Stimulated activated CD8-positive, alpha-beta memory T cell treated with anti-CD3 and anti-CD28 coated beads, Interleukin-12 subunit alpha, Interleukin-12 subunit beta, amount 100 ng/mL, for 24 hours (primary cell): Measurements from ENCODE around the gene MLC1.

Experiments used
- DNase-seq: peaks from one replicate; pipeline ENCODE4 v3.0.0-alpha.2; 2020; ENCODE audit errors: extremely low read depth

The MLC1 gene

GRCh38 chr22:50058061-50058905 lies 26.9 kb downstream of the MLC1 start, which contains the start of gene TTLL8:
Gene TTLL8 (minus strand): TSS chr22:50058298.
- DNase-seq: no peak

GRCh38 chr22:50057278-50058060 lies 27.8 kb downstream of the MLC1 start:
- no peak for DNase-seq

- no peak for DNase-seq
Measured at GRCh38 chr22:50056214-50056972, 28.8 kb downstream of the MLC1 start.

- no peak for DNase-seq
Measured at GRCh38 chr22:50053861-50054260, 31.4 kb downstream of the MLC1 start.

GRCh38 chr22:50051930-50052329 lies 33.3 kb downstream of the MLC1 start:
- DNase-seq: no peak

- no peak for DNase-seq
Measured at GRCh38 chr22:50049299-50050195, 35.7 kb downstream of the MLC1 start.

- no peak for DNase-seq
Measured at GRCh38 chr22:50048836-50049235, 36.4 kb downstream of the MLC1 start.

- no peak for DNase-seq
Measured at GRCh38 chr22:50048061-50048765, 37.0 kb downstream of the MLC1 start.

GRCh38 chr22:50047346-50047745 lies 37.9 kb downstream of the MLC1 start:
- no peak for DNase-seq

GRCh38 chr22:50046481-50047245 lies 38.6 kb downstream of the MLC1 start:
- no peak for DNase-seq

- no peak for DNase-seq
Measured at GRCh38 chr22:50046019-50046415, 39.2 kb downstream of the MLC1 start.

GRCh38 chr22:50045211-50046018 lies 39.8 kb downstream of the MLC1 start:
- no peak for DNase-seq

GRCh38 chr22:50044485-50045118 lies 40.6 kb downstream of the MLC1 start:
- no peak for DNase-seq

- no peak for DNase-seq
Measured at GRCh38 chr22:50041361-50042065, 43.7 kb downstream of the MLC1 start.

GRCh38 chr22:50040717-50041116 lies 44.5 kb downstream of the MLC1 start:
- no peak for DNase-seq

GRCh38 chr22:50039669-50040443 lies 45.4 kb downstream of the MLC1 start:
- no peak for DNase-seq
